KOPT-K1 (cell line): Measurements from ENCODE around the gene OR4C46.
"Not testable (repeated sequence)": the region's sequence is repeated elsewhere in the genome, so short reads cannot be mapped to it uniquely, and the experiment has no call there.

Source experiments
- H3K27ac ChIP-seq: fragments of 200-600 bp; sonication (generic); 2 replicates; pipeline ENCODE4 v1.5.1; 2016; ENCODE audit warnings: antibody characterized with exemption, mild to moderate bottlenecking, low read depth, low read length; ENCODE audit not compliant: poor library complexity, severe bottlenecking
- H3K36me3 ChIP-seq: fragments of 200-600 bp; sonication (generic); 2 replicates; pipeline ENCODE4 v1.5.1; 2017; ENCODE audit warnings: antibody characterized with exemption, mild to moderate bottlenecking, low read length, moderate library complexity; ENCODE audit not compliant: insufficient read depth
- H3K9me3 ChIP-seq: fragments of 200-600 bp; sonication (generic); 2 replicates; pipeline ENCODE4 v1.5.1; 2017; ENCODE audit warnings: antibody characterized with exemption, low read length, mild to moderate bottlenecking; ENCODE audit not compliant: insufficient read depth, poor library complexity, severe bottlenecking

OR4C46 gene

DNA sequence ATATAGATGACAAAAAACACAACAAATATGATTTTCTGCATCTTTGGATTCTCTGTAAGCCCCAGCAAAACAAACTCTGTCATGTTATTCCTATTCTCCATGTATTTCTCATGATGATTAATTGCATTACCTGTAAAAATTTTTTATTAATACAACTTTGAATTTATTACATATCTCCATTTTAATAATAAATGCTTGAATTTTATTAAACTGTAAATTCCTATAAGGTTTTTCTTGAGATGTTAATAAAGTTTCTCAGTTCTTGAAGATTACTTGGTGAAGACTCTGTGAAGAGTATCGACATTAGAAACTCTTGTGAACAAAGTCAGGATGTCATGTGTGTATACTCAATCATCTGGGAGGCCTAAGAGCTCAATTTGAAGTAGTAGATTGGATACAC lies at the start of gene OR4C46:
Gene OR4C46 (minus strand): TSS at position 101 of the 400 bp plus-strand sequence. CDS start 0 bp downstream, at position 101.
- Histone ChIP-seq H3K27ac (no peak within 1 kb of the TSS), H3K9me3 (no peaks in the 10 kb centered on the region)

DNA sequence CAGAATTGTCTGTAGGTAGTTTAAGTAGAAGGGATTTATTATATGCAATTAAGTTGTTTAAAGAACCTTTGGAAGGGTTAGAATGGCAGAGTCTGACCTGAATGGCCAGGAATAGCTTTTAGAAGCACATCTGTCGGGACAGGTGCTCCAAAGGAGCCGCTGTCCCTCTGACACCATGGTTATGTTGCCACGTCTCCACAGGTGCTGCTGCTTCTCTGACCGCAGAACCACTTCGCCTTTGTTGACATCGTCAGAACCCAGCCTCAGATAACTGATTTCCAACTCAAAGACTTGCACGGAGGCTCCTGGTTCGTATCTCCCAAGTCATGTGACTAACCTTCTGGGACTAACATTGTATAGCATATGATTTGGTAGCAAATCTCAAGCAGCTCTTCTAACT lies 41.8 kb upstream of the OR4C46 start:
- not testable (repeated sequence) for H3K9me3 ChIP-seq, H3K27ac ChIP-seq, H3K36me3 ChIP-seq

More for the DNA sequence above, at the start of gene OR4C46:
- no peaks in the 10 kb centered on the region for H3K36me3 ChIP-seq

DNA sequence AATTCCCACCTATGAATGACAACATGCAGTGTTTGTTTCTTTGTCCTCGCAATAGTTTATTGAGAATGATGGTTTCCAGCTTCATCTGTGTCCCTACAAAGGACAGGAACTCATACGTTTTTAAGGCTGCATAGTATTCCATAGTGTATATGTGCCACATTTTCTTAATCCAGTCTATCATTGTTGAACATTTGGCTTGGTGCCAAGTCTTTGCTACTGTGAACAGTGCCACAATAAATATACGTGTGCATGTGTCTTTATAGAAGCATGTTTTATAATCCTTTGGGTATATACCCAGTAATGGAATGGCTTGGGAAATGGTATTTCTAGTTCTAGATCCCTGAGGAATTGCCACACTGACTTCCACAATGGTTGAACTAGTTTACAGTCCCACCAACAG lies 42.4 kb downstream of the OR4C46 start:
- H3K9me3 ChIP-seq = peaks cover 28% of the 10 kb centered on the region
- H3K27ac ChIP-seq, H3K36me3 ChIP-seq: not testable (repeated sequence)

DNA sequence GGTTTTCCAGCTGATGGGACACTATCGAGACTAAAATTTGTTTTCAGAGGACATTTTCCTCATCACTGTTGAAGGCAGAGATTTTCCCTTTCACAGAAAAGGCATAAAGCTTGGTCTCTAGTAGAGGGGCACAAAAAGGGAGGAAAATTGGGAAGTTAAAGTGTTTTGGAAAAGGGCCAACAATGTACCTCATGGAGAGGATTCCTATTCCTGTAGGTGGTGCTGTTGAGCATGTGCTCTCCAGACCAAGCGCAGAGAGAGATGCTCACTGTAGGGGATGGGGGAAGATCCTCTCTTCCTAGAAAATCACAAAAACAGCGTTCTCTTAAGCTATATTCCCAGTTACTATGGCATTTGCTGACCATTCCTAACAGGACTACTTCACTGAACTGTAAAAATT lies 44.9 kb downstream of the OR4C46 start:
- H3K27ac ChIP-seq = no peak overlapping the region
- no peaks in the 10 kb centered on the region for H3K36me3 ChIP-seq
- peaks cover 28% of the 10 kb centered on the region for H3K9me3 ChIP-seq

DNA sequence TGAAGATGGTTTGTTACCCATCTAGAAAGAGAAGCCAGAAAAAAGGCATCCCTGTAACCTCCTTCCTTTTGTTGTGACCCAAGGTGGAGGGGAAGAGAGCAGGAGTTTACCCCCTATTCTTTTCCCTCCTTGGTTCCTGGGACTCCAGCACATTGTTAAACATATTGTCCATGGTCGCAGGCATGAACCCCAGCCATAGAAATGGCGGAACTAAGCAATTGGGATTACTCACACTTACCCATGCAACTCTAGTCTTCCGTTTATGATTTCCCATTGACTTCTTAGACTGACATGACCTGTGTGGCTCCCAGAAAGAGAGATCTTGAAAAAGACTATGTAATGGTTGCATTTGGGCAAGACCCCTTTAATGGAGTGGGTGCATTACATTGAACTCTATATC lies 45.4 kb downstream of the OR4C46 start:
- peaks cover 28% of the 10 kb centered on the region for H3K9me3 ChIP-seq

More for the DNA sequence above, 45.4 kb downstream of the OR4C46 start:
- no peaks in the 10 kb centered on the region for H3K36me3 ChIP-seq
- no peak overlapping the region for H3K27ac ChIP-seq
